Hepatocyte (in vitro differentiated cells): ENCODE measurements around the gene RRH.

Experiments
- CTCF ChIP-seq: fragments of 200-600 bp; sonication (generic); IDR thresholded peaks from 2 replicates; pipeline ENCODE4 v1.5.1; 2016; ENCODE audit warnings: antibody characterized with exemption, mild to moderate bottlenecking; ENCODE audit not compliant: poor library complexity
- EZH2 ChIP-seq: fragments of 200-600 bp; sonication (generic); IDR thresholded peaks from 2 replicates; pipeline ENCODE4 v1.6.1; 2016; ENCODE audit warnings: antibody characterized with exemption, mild to moderate bottlenecking, borderline replicate concordance
- EZH2phosphoT487 ChIP-seq: fragments of 200-600 bp; sonication (generic); IDR thresholded peaks from one replicate; pipeline ENCODE4 v1.6.1; 2018; ENCODE audit warnings: antibody characterized with exemption, mild to moderate bottlenecking, low read depth, moderate library complexity; ENCODE audit not compliant: unreplicated experiment, severe bottlenecking

DNA sequence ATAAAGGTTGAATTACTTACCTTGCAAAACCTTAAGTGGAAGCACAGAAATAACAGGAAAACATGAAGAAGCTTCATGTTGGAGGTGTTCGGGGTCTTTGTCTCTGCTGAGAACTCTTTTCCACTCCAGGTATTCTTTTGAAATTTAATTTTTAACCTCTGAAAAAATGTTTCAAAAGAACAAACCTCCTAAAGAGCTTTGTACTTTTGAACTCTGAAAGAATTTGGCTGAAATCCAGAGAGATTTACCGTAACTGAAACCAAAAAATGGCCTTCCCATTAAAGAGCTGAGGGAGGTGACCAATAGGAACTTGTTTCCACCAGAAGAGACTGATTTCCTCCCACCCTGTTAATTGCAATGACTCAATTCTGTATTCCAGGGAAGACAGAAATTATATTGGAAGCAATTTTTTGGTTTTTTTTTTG lies 25.9 kb upstream of the RRH start, which contains the start of gene CFI:
- TF ChIP-seq CTCF (no peak), EZH2 (no peak), EZH2phosphoT487 (no peak)
